GM03348 (cell line): ENCODE results near the gene CCDC7.
"Not testable (repeated sequence)": the region's sequence is repeated elsewhere in the genome, so short reads cannot be mapped to it uniquely, and the experiment has no call there.

Source experiments
- DNase-seq: peaks from one replicate; pipeline ENCODE4 v3.0.0; 2012; ENCODE audit warnings: low spot score

CCDC7 gene

GRCh38 chr10:32454148-32454547, 8.2 kb downstream of the CCDC7 start:
- no peak for DNase-seq

DNA sequence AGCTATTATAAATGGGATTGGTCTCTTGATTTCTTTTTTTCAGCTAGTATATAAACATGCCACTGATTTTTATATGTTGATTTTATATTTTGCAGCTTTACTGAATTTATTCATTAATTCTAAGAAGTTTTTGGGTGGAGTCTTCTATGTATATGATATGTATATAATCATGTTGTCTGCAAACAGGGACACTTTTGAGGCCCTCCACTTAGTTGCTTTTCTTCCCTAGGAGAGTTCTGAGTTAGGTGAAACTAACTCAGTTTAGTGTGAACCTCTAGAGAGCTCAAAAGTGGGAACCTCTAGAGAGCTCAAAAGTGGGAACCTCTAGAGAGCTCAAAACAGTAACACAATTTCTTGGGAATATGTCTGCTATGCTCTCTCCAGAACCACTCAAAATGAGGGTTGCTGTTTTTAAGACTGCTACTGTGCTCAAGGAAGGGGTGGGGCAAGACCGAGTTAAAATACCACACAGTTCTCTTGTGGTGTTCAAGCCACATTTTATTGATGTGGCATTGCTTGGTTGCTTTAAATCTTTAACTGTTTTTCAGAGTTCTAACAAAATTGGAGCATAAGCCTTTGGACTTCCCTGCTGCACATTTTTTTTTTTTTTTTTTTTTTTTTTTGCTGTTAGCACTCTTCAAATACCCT, 13.2 kb downstream of the CCDC7 start:
- DNase-seq, result no peak

- no peak for DNase-seq
Measured at GRCh38 chr10:32461203-32461602, 15.3 kb downstream of the CCDC7 start.

- DNase-seq, result no peak
Measured at GRCh38 chr10:32471232-32471631, 25.3 kb downstream of the CCDC7 start.

DNA sequence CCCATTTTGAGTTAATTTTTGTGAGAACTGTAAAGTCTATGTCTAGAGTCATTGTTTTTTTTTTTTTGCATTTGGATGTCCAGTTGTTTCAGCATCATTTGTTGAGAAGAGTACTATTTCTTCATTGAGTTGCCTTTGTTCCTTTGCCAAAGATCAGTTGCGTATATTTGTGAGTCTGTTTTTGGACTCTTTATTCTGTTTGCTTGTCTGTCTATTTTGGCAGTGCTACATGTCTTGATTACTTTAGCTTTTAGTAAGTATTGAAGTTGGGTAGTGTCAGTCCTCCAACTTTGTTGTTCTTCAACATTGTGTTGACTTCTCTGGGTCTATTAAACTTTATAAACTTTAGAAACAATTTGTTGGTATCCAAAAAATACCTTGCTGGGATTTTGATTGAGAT, 31.6 kb downstream of the CCDC7 start:
- no peak for DNase-seq

DNA sequence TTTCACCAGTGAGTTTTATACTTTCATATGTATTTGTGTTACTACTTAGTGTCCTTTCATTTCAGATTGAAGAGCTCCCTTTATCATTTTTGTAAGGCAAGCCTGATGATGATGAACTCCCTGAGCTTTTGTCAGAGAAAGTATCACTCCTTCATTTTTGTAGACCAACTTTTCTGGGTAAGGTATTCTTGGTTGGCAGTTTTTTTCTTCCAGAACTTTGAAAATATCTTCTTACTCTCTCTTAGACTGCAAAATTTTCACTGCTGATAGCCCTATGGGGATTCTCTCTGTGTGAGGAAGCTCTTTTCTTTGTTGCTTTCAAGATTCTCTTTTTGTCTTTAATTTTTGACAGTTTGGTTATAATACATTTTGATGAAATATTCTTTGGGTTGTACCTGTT, 35.7 kb downstream of the CCDC7 start:
- DNase-seq, result no peak

DNA sequence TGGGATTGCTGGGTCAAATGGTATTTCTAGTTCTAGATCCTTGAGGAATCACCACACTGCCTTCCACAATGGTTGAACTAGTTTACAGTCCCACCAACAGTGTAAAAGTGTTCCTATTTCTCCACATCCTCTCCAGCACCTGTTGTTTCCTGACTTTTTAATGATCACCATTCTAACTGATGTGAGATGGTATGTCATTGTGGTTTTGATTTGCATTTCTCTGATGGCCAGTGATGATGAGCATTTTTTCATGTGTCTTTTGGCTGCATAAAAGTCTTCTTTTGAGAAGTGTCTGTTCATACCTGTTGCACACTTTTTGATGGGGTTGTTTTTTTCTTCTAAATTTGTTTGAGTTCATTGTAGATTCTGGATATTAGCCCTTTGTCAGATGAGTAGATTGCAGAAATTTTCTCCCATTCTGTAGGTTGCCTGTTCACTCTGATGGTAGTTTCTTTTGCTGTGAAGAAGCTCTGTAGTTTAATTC, 37.1 kb downstream of the CCDC7 start:
- DNase-seq, result not testable (repeated sequence)

DNA sequence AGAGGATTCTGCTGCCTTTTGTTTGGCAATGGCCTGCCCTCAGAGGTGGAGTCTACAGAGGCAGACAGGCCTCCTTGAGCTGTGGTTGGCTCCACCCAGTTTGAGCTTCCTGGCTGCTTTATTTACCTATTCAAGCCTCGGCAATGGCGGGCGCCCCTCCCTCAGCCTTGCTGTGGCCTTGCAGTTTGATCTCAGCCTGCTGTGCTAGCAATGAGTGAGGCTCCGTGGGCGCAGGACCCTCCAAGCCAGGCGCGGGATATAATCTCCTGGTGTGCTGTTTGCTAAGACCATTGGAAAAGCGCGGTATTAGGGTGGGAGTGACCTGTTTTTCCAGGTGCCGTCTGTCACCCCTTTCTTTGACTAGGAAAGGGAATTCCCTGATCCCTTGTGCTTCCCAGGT, 42.1 kb downstream of the CCDC7 start:
- DNase-seq, result not testable (repeated sequence)

GRCh38 chr10:32489158-32489557, 43.2 kb downstream of the CCDC7 start:
- DNase-seq, result no peak

GRCh38 chr10:32489901-32490300, 44.0 kb downstream of the CCDC7 start:
- DNase-seq, result peak; percentile 24

DNA sequence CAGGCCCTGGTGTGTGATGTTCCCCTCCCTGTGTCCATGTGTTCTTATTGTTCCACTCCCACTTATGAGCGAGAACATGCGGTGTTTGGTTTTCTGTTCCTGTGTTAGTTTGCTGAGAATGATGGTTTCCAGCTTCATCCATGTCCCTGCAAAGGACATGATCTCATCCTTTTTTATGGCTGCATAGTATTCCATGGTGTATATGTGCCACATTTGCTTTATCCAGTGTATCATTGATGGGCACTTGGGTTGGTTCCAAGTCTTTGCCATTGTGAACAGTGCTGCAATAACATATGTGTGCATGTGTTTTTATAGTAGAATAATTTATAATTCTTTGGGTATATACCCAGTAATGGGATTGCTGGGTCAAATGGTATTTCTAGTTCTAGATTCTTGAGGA, 48.6 kb downstream of the CCDC7 start:
- not testable (repeated sequence) for DNase-seq

DNA sequence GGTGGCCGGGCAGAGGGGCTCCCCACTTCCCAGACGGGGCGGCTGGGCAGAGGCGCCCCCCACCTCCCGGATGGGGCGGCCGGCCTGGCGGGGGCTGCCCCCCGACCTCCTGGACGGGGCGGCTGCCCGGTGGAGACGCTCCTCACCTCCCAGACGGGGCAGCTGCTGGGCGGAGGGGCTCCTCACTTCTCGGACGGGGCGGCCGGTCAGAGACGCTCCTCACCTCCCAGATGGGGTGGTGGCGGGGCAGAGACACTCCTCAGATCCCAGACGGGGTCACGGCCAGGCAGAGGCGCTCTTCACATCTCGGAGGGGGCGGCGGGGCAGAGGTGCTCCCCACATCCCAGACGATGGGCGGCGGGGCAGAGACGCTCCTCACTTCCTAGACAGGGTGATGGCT, 54.2 kb downstream of the CCDC7 start:
- not testable (repeated sequence) for DNase-seq

DNA sequence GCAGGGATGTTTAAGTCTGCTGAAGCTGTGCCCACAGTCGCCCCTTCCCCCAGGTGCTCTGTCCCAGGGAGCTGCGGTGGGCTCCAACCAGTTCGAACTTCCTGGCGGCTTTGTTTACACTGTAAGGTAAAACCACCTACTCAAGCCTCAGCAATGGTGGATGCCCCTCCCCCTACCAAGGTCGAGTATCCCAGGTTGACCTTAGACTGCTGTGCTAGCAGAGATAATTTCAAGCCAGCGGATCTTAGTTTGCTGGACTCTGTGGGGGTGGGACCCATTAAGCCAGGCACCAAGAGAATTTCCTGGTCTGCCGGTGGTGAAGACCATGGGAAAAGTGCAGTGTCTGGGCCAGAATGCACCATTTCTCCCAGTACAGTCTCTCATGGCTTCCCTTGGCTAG, 56.0 kb downstream of the CCDC7 start:
- no peak for DNase-seq

- not testable (repeated sequence) for DNase-seq
Measured at GRCh38 chr10:32505762-32506420, 60.0 kb downstream of the CCDC7 start.

- DNase-seq, result no peak
Measured at GRCh38 chr10:32511599-32511998, 65.7 kb downstream of the CCDC7 start.

DNA sequence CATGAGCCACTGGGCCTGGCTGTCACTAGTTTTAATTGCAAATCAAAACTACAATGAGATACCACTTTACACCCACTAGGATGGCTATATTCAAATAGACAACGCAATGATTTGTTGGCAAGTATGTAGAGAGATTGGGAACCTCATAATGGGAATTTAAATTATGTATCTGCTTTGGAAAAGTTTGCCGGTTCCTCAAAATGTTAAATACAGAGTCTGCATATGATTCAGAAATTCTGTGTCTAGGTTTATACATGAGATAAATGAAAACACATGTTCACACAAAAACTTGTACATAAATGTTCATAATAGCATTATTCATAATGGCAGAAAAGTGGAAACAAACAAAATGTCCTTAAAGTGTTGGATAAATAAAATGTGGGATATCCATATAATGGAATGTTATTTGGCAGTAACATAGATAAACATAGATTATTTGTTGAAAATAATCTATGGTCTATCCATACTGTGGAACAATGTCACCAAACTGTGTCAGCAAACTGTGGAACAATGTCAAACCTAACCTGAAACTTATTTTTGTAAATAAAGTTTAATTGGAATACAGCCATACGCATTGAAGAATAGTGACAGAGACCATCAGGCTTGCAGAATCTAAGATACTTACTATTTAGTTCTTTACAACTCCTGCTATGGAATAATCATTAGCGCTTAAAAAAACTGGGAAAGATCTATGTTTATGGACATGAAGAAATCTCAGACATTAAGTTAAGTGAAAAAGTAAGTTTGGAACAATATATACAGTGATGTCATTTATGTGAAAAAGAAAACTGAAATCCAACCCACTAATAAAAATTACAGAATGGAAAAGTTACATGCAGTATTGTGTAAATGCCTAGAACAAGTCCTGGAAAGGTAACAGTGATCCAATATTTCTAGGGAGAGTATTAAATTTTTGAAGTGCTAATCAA, 70.9 kb downstream of the CCDC7 start:
- DNase-seq, result no peak

GRCh38 chr10:32530231-32530630, 84.3 kb downstream of the CCDC7 start:
- DNase-seq, result no peak

GRCh38 chr10:32538256-32538655, 92.3 kb downstream of the CCDC7 start:
- DNase-seq, result no peak

DNA sequence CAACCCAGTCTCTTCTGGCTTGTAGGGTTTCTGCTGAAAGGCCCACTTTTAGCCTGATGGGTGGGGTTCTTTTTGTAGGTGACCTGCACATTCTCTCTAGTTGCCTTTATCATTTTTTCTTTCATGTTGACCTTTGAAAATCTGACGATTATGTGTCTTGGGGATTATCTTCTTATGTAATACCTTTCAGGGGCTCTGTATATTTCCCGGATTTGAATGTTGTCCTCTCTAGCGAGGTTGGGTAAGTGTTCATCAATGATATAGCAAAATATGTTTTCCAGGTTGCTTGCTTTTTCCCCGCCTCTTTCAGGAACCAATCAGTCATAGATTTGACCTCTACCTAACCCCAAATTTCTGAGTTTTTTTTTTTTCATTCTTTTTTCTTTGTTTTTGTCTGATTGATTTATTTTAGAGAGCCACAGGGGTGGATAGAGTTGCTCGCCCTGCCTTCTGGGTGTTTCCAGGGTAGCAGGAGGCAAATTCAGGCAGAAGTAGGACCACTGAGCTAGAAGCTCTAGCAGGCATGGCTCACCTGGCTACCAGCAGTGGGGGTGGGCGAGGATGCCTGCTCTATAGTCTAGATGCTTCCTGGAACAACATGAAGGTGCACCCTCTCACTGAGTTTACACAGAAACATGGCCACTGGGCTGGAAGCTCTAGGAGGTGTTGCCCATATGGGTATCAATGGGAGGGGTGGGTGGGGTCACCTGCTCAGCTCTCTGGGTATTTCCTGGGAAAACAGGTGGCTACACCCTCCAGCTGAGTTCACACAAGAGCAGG, 94.9 kb downstream of the CCDC7 start:
- no peak for DNase-seq

GRCh38 chr10:32548208-32548607, 102.3 kb downstream of the CCDC7 start:
- DNase-seq, result no peak

DNA sequence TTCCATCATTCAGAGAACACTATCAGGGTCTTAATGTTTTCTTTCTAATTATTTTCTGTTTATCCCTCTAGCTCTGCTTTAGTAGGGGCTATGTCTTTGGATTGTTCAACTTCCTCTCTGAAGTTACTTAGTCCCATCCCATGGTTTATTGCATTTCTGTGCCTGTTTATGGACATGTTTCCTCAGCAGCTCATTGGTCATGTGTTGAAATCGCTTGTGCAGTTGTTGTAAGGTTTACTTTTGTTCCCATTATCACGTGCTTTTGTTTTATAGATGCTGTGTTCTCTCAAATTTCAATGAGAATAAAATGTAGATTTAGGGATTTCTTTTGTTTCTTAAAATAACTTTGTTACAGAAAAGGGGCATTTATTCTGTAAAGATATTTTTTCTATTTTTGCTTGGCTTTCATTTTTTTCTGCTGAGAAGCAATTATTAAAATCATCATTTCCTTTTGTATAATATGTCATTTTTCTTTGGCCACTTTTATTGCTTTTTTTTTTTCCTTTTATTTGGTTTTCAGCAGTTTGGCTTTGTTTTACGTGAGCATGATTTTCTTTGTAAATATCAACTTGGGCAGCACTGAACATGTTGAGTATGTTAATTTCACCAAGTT, 110.9 kb downstream of the CCDC7 start:
- DNase-seq, result no peak
